GM23338 (cell line): ENCODE results near the gene EVX2.

Experiments
- CREB1 ChIP-seq: fragments of 250-450 bp; sonication (Bioruptor Pico); IDR thresholded peaks from 2 replicates; pipeline ENCODE4 v1.5.0; 2020; ENCODE audit warnings: low read depth, mild to moderate bottlenecking, moderate library complexity
- CTCF ChIP-seq, 2 experiments: fragments of 200-600 bp in 1 of 2; sonication (generic) in 1 of 2; conservative IDR thresholded peaks; 2 replicates each; pipeline versions ENCODE4 v1.5.1 to v1.6.1; 2016 to 2017; ENCODE audit warnings: antibody characterized with exemption in 2 of 2, low read depth in 2 of 2, mild to moderate bottlenecking in 2 of 2, moderate library complexity in 1 of 2
- EZH2 ChIP-seq: fragments of 200-600 bp; sonication (generic); IDR thresholded peaks from one replicate; pipeline ENCODE4 v1.8.0; 2017; ENCODE audit warnings: antibody characterized with exemption, mild to moderate bottlenecking, low read depth; ENCODE audit not compliant: unreplicated experiment
- EZH2phosphoT487 ChIP-seq: fragments of 200-600 bp; sonication (generic); IDR thresholded peaks from one replicate; pipeline ENCODE4 v1.8.1; 2018; ENCODE audit warnings: antibody characterized with exemption; ENCODE audit not compliant: unreplicated experiment
- JUNB ChIP-seq: IDR thresholded peaks from one replicate; pipeline ENCODE4 v1.6.1; 2016; ENCODE audit warnings: antibody characterized with exemption; ENCODE audit not compliant: unreplicated experiment
- POLR2AphosphoS5 ChIP-seq: IDR thresholded peaks from 2 replicates; pipeline ENCODE4 v1.6.1; 2016; ENCODE audit warnings: antibody characterized with exemption, low read depth
- REST ChIP-seq: IDR thresholded peaks from one replicate; pipeline ENCODE4 v1.6.1; 2018; ENCODE audit warnings: antibody characterized with exemption; ENCODE audit not compliant: unreplicated experiment
- TF ChIP-seq, protein P1 (sequence below): IDR thresholded peaks from 2 replicates; pipeline ENCODE4 v1.6.1; 2016; ENCODE audit warnings: antibody characterized with exemption

GRCh38 chr2:176063958-176064357 lies 19.8 kb downstream of the EVX2 start:
- TF ChIP-seq CTCF (conservative IDR thresholded peaks at IDR 0.05; ENCODE audit: low read depth in 2 of 2) (no peak), POLR2AphosphoS5 (no peak), EZH2 (peak; percentile 18), EZH2phosphoT487 (no peak), CREB1 (CRISPR knock-in tag) (no peak), JUNB (no peak), REST (no peak)
- TF ChIP-seq, protein P1, sequence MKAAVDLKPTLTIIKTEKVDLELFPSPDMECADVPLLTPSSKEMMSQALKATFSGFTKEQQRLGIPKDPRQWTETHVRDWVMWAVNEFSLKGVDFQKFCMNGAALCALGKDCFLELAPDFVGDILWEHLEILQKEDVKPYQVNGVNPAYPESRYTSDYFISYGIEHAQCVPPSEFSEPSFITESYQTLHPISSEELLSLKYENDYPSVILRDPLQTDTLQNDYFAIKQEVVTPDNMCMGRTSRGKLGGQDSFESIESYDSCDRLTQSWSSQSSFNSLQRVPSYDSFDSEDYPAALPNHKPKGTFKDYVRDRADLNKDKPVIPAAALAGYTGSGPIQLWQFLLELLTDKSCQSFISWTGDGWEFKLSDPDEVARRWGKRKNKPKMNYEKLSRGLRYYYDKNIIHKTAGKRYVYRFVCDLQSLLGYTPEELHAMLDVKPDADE: no peak
